ENCODE measurements around the gene TMEM86A.

Gene TMEM86A

DNA sequence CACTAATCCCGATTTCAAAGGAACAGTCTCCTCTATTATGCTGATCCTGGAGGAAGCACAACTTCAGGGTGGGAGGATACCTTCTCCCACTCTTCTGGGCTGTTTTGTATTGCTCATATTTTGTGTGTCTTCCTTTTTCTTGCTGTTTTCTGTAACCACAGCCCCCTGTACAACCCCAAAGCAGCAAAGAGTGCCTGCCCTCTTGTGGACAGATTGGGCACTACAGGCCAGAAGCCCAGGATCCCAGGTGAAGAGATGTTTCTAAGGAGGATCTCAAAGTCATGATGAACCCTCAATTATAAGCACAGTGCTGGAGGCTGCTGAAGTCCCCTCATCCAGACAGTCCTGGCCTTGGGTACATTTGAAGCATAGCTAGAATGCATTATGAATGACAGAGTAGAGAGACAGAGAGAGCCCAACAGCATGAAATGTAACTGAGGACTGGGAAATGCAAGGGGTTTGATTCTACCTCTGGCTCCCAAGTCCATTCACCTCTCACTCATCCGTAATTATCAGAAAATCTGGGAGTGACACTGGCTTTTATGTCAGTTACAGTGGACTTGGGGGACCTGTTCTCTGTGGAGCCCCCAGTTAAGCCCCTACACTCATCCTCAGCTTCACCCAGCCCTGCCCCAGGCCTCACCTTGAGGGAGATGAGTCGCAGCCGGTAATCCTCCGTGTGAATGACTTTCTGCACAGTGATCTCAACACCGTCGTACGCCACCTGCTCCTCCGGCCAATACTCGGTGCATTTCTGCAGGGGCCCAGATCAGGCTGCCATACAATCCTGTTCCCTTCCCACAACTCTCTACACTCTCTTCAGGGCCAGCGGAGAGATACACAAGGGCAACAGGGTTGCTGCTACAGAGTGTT, 33.6 kb downstream of the TMEM86A start:
- peak; percentile 36 to 48 (median 44) for DNase-seq
- peaks cover 4% of the 10 kb centered on the region for H3K4me1 ChIP-seq (ENCODE audit: control insufficient read depth, insufficient read depth, low read length, poor library complexity, severe bottlenecking)
- no peaks in the 10 kb centered on the region for H3K9me3 ChIP-seq (ENCODE audit: control insufficient read depth, low read length)
- no peak overlapping the region for H3K4me3 ChIP-seq (ENCODE audit: insufficient read depth, low read depth, low read length, poor library complexity, severe bottlenecking)
- H3K36me3 ChIP-seq (ENCODE audit: control insufficient read depth, insufficient read depth, low read length), result no peaks in the 10 kb centered on the region
- no peaks in the 10 kb centered on the region for H3K27me3 ChIP-seq (replicated peaks; ENCODE audit: control insufficient read depth, insufficient read depth, low read length, poor library complexity, severe bottlenecking)
- no peak overlapping the region for H3K27ac ChIP-seq (ENCODE audit: insufficient read depth, low read length, poor library complexity, severe bottlenecking)

DNA sequence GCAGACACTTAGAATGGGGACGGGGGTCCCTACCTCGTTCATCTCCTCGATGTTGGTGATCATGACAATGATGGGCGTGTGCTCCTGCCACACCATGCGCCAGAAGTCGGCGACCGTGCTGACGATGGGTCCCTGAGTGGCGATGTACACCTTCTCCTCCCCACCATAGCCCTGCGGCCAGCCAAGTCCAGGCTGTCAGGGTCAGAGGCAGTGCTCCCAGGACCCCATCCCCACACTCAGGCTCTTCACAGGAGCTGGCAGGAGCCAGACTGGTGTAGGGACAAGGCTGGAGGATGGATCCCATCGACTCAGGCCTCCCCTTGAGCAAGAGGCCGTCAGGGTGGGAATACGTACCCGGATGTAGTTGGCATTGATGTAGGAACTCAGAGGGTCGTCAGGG, 34.6 kb downstream of the TMEM86A start:
- Histone ChIP-seq H3K4me1 (ENCODE audit: control insufficient read depth, insufficient read depth, low read length, poor library complexity, severe bottlenecking) (no peaks in the 10 kb centered on the region), H3K27ac (ENCODE audit: insufficient read depth, low read length, poor library complexity, severe bottlenecking) (no peak overlapping the region)

DNA sequence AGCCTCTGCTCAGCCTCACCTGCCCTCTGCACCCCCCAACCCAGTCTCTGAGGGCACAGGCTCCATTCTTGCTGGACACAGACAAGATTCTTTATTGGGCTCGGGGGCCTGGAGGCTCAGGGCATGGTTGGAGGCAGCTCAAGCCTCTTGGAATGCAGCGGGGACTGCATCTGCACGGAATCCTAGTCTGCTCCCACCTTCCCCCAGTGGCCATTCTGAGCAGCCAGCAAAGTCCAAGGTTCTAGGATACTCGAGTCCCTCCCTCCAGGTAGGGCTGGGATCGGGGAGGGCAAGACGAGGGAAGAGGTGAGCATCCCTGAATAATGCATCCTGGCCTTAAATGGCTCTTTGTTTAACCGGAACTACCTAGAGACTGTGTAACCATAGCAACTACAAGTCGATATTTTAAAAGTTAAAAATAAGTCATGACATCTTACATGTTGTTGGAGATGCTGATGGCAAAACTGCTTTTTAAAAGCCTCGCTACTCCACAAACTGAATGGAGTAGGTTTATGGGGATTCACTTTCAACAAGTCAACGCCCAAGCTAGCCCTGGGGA, 38.1 kb downstream of the TMEM86A start:
- DNase-seq, result no peak
- Histone ChIP-seq H3K4me1 (ENCODE audit: control insufficient read depth, insufficient read depth, low read length, poor library complexity, severe bottlenecking) (no peaks in the 10 kb centered on the region), H3K36me3 (ENCODE audit: control insufficient read depth, insufficient read depth, low read length) (no peaks in the 10 kb centered on the region), H3K27me3 (replicated peaks; ENCODE audit: control insufficient read depth, insufficient read depth, low read length, poor library complexity, severe bottlenecking) (no peaks in the 10 kb centered on the region), H3K27ac (ENCODE audit: insufficient read depth, low read length, poor library complexity, severe bottlenecking) (no peak overlapping the region), H3K9me3 (ENCODE audit: control insufficient read depth, low read length) (no peaks in the 10 kb centered on the region), H3K4me3 (ENCODE audit: insufficient read depth, low read depth, low read length, poor library complexity, severe bottlenecking) (no peak overlapping the region)

More for the DNA sequence above, 34.6 kb downstream of the TMEM86A start:
- no peak overlapping the region for H3K4me3 ChIP-seq (ENCODE audit: insufficient read depth, low read depth, low read length, poor library complexity, severe bottlenecking)
- DNase-seq, result no peak
- H3K36me3 ChIP-seq (ENCODE audit: control insufficient read depth, insufficient read depth, low read length), result no peaks in the 10 kb centered on the region
- no peaks in the 10 kb centered on the region for H3K9me3 ChIP-seq (ENCODE audit: control insufficient read depth, low read length)
- no peaks in the 10 kb centered on the region for H3K27me3 ChIP-seq (replicated peaks; ENCODE audit: control insufficient read depth, insufficient read depth, low read length, poor library complexity, severe bottlenecking)

DNA sequence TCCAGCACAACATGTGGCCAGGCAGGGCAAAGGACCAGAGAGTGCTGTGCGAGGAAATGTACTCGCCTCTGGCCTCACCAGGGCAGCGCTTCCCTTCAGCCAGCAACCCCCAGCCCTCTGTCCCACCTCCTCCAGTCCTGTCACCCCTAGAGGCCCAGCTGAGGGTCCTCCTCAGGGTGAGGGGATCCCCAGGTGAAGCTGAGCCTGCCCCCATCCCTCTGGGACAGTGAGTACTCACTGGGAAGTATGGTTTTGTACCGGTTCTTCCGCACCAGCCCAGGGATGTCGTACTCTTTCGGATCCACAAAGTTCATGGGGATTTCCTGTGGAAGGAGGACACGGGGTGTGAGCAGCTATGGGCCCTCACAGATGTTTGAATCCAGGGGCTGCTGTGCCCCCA, 39.1 kb downstream of the TMEM86A start:
- no peaks in the 10 kb centered on the region for H3K4me1 ChIP-seq (ENCODE audit: control insufficient read depth, insufficient read depth, low read length, poor library complexity, severe bottlenecking)
- no peaks in the 10 kb centered on the region for H3K36me3 ChIP-seq (ENCODE audit: control insufficient read depth, insufficient read depth, low read length)
- no peak overlapping the region for H3K4me3 ChIP-seq (ENCODE audit: insufficient read depth, low read depth, low read length, poor library complexity, severe bottlenecking)
- no peak for DNase-seq
- no peaks in the 10 kb centered on the region for H3K27me3 ChIP-seq (replicated peaks; ENCODE audit: control insufficient read depth, insufficient read depth, low read length, poor library complexity, severe bottlenecking)
- no peaks in the 10 kb centered on the region for H3K9me3 ChIP-seq (ENCODE audit: control insufficient read depth, low read length)
- no peak overlapping the region for H3K27ac ChIP-seq (ENCODE audit: insufficient read depth, low read length, poor library complexity, severe bottlenecking)

DNA sequence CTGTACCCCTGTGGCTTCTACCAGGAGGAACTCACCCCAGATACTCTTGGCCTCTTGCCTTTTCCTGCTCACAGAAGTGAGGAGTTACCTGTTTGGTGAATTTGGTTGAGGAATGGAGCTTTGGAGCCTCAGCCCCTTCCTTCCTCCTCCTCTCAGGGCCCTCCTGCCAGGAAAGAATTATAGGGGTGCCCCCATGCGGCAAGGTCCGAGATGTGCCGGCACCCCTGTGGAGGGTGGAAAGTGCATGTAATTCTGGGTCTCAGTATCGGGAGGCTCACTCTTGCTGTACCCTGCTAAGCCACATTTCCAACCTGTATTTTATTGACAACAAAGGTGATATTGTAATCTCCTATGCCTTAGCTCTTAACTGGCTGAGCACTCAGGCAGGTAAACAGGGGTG, 41.1 kb downstream of the TMEM86A start:
- H3K27me3 ChIP-seq (replicated peaks; ENCODE audit: control insufficient read depth, insufficient read depth, low read length, poor library complexity, severe bottlenecking), result no peaks in the 10 kb centered on the region
- DNase-seq, result no peak
- H3K4me3 ChIP-seq (ENCODE audit: insufficient read depth, low read depth, low read length, poor library complexity, severe bottlenecking), result no peak overlapping the region
- no peaks in the 10 kb centered on the region for H3K9me3 ChIP-seq (ENCODE audit: control insufficient read depth, low read length)
- H3K4me1 ChIP-seq (ENCODE audit: control insufficient read depth, insufficient read depth, low read length, poor library complexity, severe bottlenecking), result no peaks in the 10 kb centered on the region
- H3K27ac ChIP-seq (ENCODE audit: insufficient read depth, low read length, poor library complexity, severe bottlenecking), result no peak overlapping the region
- no peaks in the 10 kb centered on the region for H3K36me3 ChIP-seq (ENCODE audit: control insufficient read depth, insufficient read depth, low read length)

GRCh38 chr11:18741783-18742182, 43.2 kb downstream of the TMEM86A start:
- Histone ChIP-seq H3K36me3 (ENCODE audit: control insufficient read depth, insufficient read depth, low read length) (no peaks in the 10 kb centered on the region), H3K27me3 (replicated peaks; ENCODE audit: control insufficient read depth, insufficient read depth, low read length, poor library complexity, severe bottlenecking) (no peaks in the 10 kb centered on the region), H3K9me3 (ENCODE audit: control insufficient read depth, low read length) (no peaks in the 10 kb centered on the region), H3K4me3 (ENCODE audit: insufficient read depth, low read depth, low read length, poor library complexity, severe bottlenecking) (no peak overlapping the region), H3K4me1 (ENCODE audit: control insufficient read depth, insufficient read depth, low read length, poor library complexity, severe bottlenecking) (no peaks in the 10 kb centered on the region), H3K27ac (ENCODE audit: insufficient read depth, low read length, poor library complexity, severe bottlenecking) (no peak overlapping the region)
- DNase-seq, result no peak

DNA sequence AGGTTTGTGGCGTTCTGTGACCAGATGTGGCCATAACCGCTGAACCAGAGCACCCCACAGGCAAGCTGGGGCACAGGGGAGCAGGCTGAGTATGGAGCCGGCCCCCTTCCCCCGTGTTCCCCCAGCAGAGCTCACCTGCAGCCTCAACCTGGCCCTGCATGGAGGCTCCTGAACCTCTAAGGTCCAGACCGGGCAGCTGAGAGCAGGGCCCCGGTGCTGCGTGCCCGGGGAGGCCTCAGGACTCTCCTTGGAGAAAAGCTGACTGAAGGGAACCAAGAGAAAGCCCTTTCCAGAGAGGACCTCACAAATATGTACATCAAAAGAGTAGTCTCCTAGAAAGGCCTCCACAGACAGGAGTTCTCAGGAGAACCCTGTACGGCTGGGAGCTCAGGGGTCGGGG, 44.8 kb downstream of the TMEM86A start:
- DNase-seq, result no peak
- Histone ChIP-seq H3K27me3 (replicated peaks; ENCODE audit: control insufficient read depth, insufficient read depth, low read length, poor library complexity, severe bottlenecking) (no peaks in the 10 kb centered on the region), H3K36me3 (ENCODE audit: control insufficient read depth, insufficient read depth, low read length) (no peaks in the 10 kb centered on the region), H3K27ac (ENCODE audit: insufficient read depth, low read length, poor library complexity, severe bottlenecking) (no peak overlapping the region), H3K4me3 (ENCODE audit: insufficient read depth, low read depth, low read length, poor library complexity, severe bottlenecking) (no peak overlapping the region), H3K9me3 (ENCODE audit: control insufficient read depth, low read length) (no peaks in the 10 kb centered on the region), H3K4me1 (ENCODE audit: control insufficient read depth, insufficient read depth, low read length, poor library complexity, severe bottlenecking) (no peaks in the 10 kb centered on the region)

- Histone ChIP-seq H3K4me1 (ENCODE audit: control insufficient read depth, insufficient read depth, low read length, poor library complexity, severe bottlenecking) (no peaks in the 10 kb centered on the region), H3K27ac (ENCODE audit: insufficient read depth, low read length, poor library complexity, severe bottlenecking) (no peak overlapping the region), H3K36me3 (ENCODE audit: control insufficient read depth, insufficient read depth, low read length) (no peaks in the 10 kb centered on the region), H3K4me3 (ENCODE audit: insufficient read depth, low read depth, low read length, poor library complexity, severe bottlenecking) (no peak overlapping the region), H3K9me3 (ENCODE audit: control insufficient read depth, low read length) (no peaks in the 10 kb centered on the region), H3K27me3 (replicated peaks; ENCODE audit: control insufficient read depth, insufficient read depth, low read length, poor library complexity, severe bottlenecking) (no peaks in the 10 kb centered on the region)
- no peak for DNase-seq
Measured at GRCh38 chr11:18743900-18744514, 45.4 kb downstream of the TMEM86A start.

DNA sequence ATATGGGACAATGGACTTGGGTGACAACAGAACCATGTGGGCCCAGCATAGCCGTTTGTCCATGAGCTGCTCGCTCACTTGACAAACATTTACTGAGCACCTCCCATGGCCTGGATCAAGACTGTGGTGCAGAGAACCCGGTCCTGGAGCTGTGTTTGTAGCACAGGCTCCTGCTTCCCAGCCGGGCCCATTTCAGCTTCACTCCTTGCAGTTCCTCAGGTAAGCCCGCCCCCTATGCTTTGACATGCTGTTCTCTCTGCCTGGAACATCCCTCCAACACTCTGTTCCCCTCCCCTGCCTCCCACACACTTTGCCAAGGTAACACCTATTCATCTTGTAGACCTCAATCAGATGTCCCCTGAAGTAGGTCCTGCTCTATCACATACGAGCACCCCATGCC, 46.7 kb downstream of the TMEM86A start:
- Histone ChIP-seq H3K4me3 (ENCODE audit: insufficient read depth, low read depth, low read length, poor library complexity, severe bottlenecking) (no peak overlapping the region), H3K27ac (ENCODE audit: insufficient read depth, low read length, poor library complexity, severe bottlenecking) (no peak overlapping the region), H3K9me3 (ENCODE audit: control insufficient read depth, low read length) (no peaks in the 10 kb centered on the region), H3K27me3 (replicated peaks; ENCODE audit: control insufficient read depth, insufficient read depth, low read length, poor library complexity, severe bottlenecking) (no peaks in the 10 kb centered on the region), H3K4me1 (ENCODE audit: control insufficient read depth, insufficient read depth, low read length, poor library complexity, severe bottlenecking) (no peaks in the 10 kb centered on the region), H3K36me3 (ENCODE audit: control insufficient read depth, insufficient read depth, low read length) (no peaks in the 10 kb centered on the region)
- no peak for DNase-seq

DNA sequence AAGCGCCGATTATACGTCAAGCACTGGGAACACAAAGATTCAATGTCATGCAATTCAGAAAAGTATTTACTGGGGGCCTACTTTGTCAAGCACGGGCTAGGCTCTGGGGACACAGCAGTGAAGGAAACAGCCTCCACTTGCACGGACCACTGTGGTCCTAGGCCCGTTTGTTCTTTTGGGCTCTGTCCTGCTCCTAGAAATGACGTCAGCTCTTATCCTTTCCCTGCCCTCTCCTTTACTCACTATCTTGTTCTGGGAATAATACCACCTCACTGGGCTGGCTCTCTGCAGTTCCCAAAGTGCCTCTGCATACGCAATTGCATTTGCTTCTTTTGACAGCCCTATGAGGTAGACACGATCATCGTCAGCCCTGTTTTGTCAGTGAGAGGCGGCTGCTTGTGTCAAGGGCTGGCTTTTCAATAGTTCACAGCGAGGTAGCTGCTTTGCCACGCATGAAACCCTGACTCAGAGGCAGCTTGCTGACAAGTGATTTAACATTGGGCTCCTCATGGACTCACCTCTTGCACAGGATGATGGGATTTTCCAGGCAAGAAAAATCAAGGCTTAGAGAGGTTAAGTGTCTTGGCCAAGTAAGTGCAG, 50.3 kb downstream of the TMEM86A start:
- Histone ChIP-seq H3K36me3 (ENCODE audit: control insufficient read depth, insufficient read depth, low read length) (no peaks in the 10 kb centered on the region), H3K27ac (ENCODE audit: insufficient read depth, low read length, poor library complexity, severe bottlenecking) (no peak overlapping the region), H3K27me3 (replicated peaks; ENCODE audit: control insufficient read depth, insufficient read depth, low read length, poor library complexity, severe bottlenecking) (no peaks in the 10 kb centered on the region), H3K4me3 (ENCODE audit: insufficient read depth, low read depth, low read length, poor library complexity, severe bottlenecking) (no peak overlapping the region), H3K4me1 (ENCODE audit: control insufficient read depth, insufficient read depth, low read length, poor library complexity, severe bottlenecking) (no peaks in the 10 kb centered on the region), H3K9me3 (ENCODE audit: control insufficient read depth, low read length) (no peaks in the 10 kb centered on the region)
- no peak for DNase-seq

Measured in effector memory CD4-positive, alpha-beta T cell (primary cell).